Measurements from ENCODE around the gene BOLA3. TPM values are rescaled to one million over a fixed set of nuclear protein-coding genes. Genes with fewer than 3 reads are reported as not detected.

The BOLA3 gene
- total RNA-seq, 1 experiment from 2014 or later: 79.7 TPM

DNA sequence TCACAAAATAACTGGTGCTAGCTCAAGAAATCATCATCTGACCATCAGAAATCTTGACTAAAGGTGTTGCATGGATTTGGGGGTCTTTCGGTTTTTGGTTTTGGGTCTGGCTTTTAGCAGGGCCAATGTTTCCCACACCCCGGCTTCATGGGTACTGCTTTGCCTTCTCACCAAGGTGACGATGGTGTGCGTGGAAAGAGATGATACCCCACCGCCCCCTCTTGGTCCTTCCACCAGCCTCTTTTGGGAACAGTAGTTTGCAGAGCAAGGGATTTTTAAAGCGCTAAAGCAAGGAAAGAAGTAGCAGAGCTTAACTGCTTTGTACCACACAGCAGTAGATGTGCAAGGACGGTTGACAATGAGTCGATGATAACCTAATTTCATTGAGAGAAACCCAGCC is 42.3 kb downstream of the BOLA3 start:
- H3K4me1 ChIP-seq: no peaks in the 10 kb centered on the region
- no TSS peak for BruUV-seq (replicated peaks)
- intact Hi-C loops (cut with micrococcal nuclease; ENCODE audit: unreplicated experiment): no loop called here
- no peaks in the 10 kb centered on the region for H3K9me3 ChIP-seq
- Mint-ChIP-seq H3K4me3 (ENCODE audit: unreplicated experiment) (no peak overlapping the region), H3K27me3 (ENCODE audit: insufficient read depth, unreplicated experiment) (no peaks in the 10 kb centered on the region), H3K4me1 (ENCODE audit: low read depth, unreplicated experiment) (no peaks in the 10 kb centered on the region), H3K36me3 (ENCODE audit: insufficient read depth, unreplicated experiment) (peaks cover 48% of the 10 kb centered on the region), H3K9me3 (ENCODE audit: unreplicated experiment) (no peaks in the 10 kb centered on the region), H3K27ac (ENCODE audit: unreplicated experiment) (no peak overlapping the region)
- 0 out of 2 replicates have a peak, but pooled peaks cover 1% of the 10 kb centered on the region for H3K36me3 ChIP-seq (ENCODE audit: control insufficient read depth, insufficient read depth, low read length)
- ChIA-PET CTCF (no interaction called here), POLR2A (no interaction called here)
- no peak overlapping the region for H3K4me3 ChIP-seq (ENCODE audit: low read depth, low read length)
- TF ChIP-seq CTCF (IDR thresholded peaks at IDR 0.05; ENCODE audit: insufficient read depth in 1 of 2, low read depth in 1 of 2, low read length in 1 of 2, severe bottlenecking in 1 of 2, unreplicated experiment in 1 of 2): no peak
- no peaks in the 10 kb centered on the region for H3K27me3 ChIP-seq (replicated peaks; ENCODE audit: control insufficient read depth, insufficient read depth, low read length)
- DNase-seq: no peak

- POLR2A ChIA-PET: no interaction called here
- no TSS peak for BruUV-seq (replicated peaks)
- no peaks in the 10 kb centered on the region for H3K9me3 Mint-ChIP-seq (ENCODE audit: unreplicated experiment)
Observed at GRCh38 chr2:74104839-74105238, 42.9 kb downstream of the BOLA3 start.

GRCh38 chr2:74103763-74104162 is 43.9 kb downstream of the BOLA3 start:
- Histone ChIP-seq H3K4me1 (no peaks in the 10 kb centered on the region), H3K4me3 (ENCODE audit: low read depth, low read length) (no peak overlapping the region), H3K9me3 (no peaks in the 10 kb centered on the region), H3K27me3 (replicated peaks; ENCODE audit: control insufficient read depth, insufficient read depth, low read length) (no peaks in the 10 kb centered on the region), H3K36me3 (ENCODE audit: control insufficient read depth, insufficient read depth, low read length) (peaks cover 5% of the 10 kb centered on the region)
- no peaks in the 10 kb centered on the region for H3K9me3 Mint-ChIP-seq (ENCODE audit: unreplicated experiment)
- H3K27ac Mint-ChIP-seq (ENCODE audit: unreplicated experiment): no peak overlapping the region
- peaks cover 62% of the 10 kb centered on the region for H3K36me3 Mint-ChIP-seq (ENCODE audit: insufficient read depth, unreplicated experiment)
- CTCF ChIA-PET: no interaction called here
- TF ChIP-seq CTCF (IDR thresholded peaks at IDR 0.05; ENCODE audit: insufficient read depth in 1 of 2, low read depth in 1 of 2, low read length in 1 of 2, severe bottlenecking in 1 of 2, unreplicated experiment in 1 of 2): no peak
- no peak overlapping the region for H3K4me3 Mint-ChIP-seq (ENCODE audit: unreplicated experiment)
- no TSS peak for BruUV-seq (replicated peaks)
- no peak for DNase-seq
- H3K27me3 Mint-ChIP-seq (ENCODE audit: insufficient read depth, unreplicated experiment): no peaks in the 10 kb centered on the region
- intact Hi-C loops (cut with micrococcal nuclease; ENCODE audit: unreplicated experiment): no loop called here
- no peaks in the 10 kb centered on the region for H3K4me1 Mint-ChIP-seq (ENCODE audit: low read depth, unreplicated experiment)
- POLR2A ChIA-PET: no interaction called here

More at GRCh38 chr2:74104839-74105238, 42.9 kb downstream of the BOLA3 start:
- H3K27ac Mint-ChIP-seq (ENCODE audit: unreplicated experiment): no peak overlapping the region
- no peak for TF ChIP-seq CTCF (IDR thresholded peaks at IDR 0.05; ENCODE audit: insufficient read depth in 1 of 2, low read depth in 1 of 2, low read length in 1 of 2, severe bottlenecking in 1 of 2, unreplicated experiment in 1 of 2)
- CTCF ChIA-PET: no interaction called here
- peaks cover 52% of the 10 kb centered on the region for H3K36me3 Mint-ChIP-seq (ENCODE audit: insufficient read depth, unreplicated experiment)
- H3K9me3 ChIP-seq: no peaks in the 10 kb centered on the region
- intact Hi-C loops (cut with micrococcal nuclease; ENCODE audit: unreplicated experiment): no loop called here
- H3K4me1 Mint-ChIP-seq (ENCODE audit: low read depth, unreplicated experiment): no peaks in the 10 kb centered on the region
- no peak for DNase-seq
- no peaks in the 10 kb centered on the region for H3K4me1 ChIP-seq
- peaks cover 1% of the 10 kb centered on the region; the same call in 1 of the 2 replicates for H3K36me3 ChIP-seq (ENCODE audit: control insufficient read depth, insufficient read depth, low read length)
- H3K27me3 ChIP-seq (replicated peaks; ENCODE audit: control insufficient read depth, insufficient read depth, low read length): no peaks in the 10 kb centered on the region
- H3K4me3 Mint-ChIP-seq (ENCODE audit: unreplicated experiment): no peak overlapping the region
- H3K4me3 ChIP-seq (ENCODE audit: low read depth, low read length): no peak overlapping the region
- no peaks in the 10 kb centered on the region for H3K27me3 Mint-ChIP-seq (ENCODE audit: insufficient read depth, unreplicated experiment)

All from Caco-2 (cell line).